Stimulated activated naive B cell treated with anti-CD40 and anti-IgM and Interleukin-4, amounts not matched to agents 10 μg/mL and 1 μg/mL and 100 μg/mL, for 72 hours (primary cell): ENCODE measurements around the gene FRY.

Experiments
- ATAC-seq, 2 donors: fragments of 150-1000 bp; cut with Tn5 transposase; replicated peaks; 2 replicates each; pipeline ENCODE4 v1.10.0; 2021; ENCODE audit warnings: moderate library complexity in 1 of 2
- DNase-seq: peaks from one replicate; pipeline ENCODE4 v3.0.0; 2021
- H3K27ac Mint-ChIP-seq: one replicate; pipeline ENCODE4 v1.8.0; 2022; ENCODE audit warnings: mild to moderate bottlenecking, mixed read lengths
- H3K27me3 Mint-ChIP-seq, 2 donors: one replicate each; pipeline ENCODE4 v1.8.0; 2022; ENCODE audit warnings: mixed read lengths in 2 of 2
- H3K36me3 Mint-ChIP-seq, 2 donors: one replicate each; pipeline ENCODE4 v1.8.0; 2022; ENCODE audit warnings: mixed read lengths in 2 of 2, mild to moderate bottlenecking in 1 of 2
- H3K4me1 Mint-ChIP-seq, 2 donors: one replicate each; pipeline ENCODE4 v1.8.0; 2022; ENCODE audit warnings: mixed read lengths in 2 of 2, mild to moderate bottlenecking in 1 of 2
- H3K4me3 Mint-ChIP-seq, 2 donors: one replicate each; pipeline ENCODE4 v1.8.0; 2022; ENCODE audit warnings: mild to moderate bottlenecking in 2 of 2, mixed read lengths in 2 of 2, moderate library complexity in 1 of 2
- H3K9me3 Mint-ChIP-seq, 2 donors: one replicate each; pipeline ENCODE4 v1.8.0; 2022; ENCODE audit warnings: mixed read lengths in 2 of 2, mild to moderate bottlenecking in 1 of 2

FRY gene

DNA sequence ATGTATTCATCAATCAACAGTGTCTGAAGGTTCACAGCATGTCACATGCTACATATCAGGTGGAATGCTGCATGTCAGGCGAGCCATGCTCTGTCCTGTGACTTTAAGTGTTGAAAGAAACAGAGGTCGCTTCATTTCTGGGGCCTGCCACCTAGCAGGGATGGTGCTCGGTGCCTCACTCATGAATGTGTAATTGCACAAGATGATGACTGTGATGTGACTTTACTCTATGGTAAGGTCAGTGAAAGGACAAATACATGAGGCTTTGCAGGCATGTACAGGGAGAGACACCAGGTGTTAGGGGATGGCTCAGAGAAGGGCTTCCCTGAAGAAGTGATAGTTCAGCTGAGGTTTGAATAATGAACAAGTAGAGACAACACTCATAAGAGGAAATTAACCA, 66.7 kb downstream of the FRY start:
- ATAC-seq (no peak), DNase-seq (no peak)
- Mint-ChIP-seq H3K4me3 (no peak overlapping the region), H3K27me3 (no peaks in the 10 kb centered on the region), H3K36me3 (no peaks in the 10 kb centered on the region), H3K9me3 (no peaks in the 10 kb centered on the region), H3K4me1 (no peaks in the 10 kb centered on the region), H3K27ac (peak overlapping the region; percentile 43)

DNA sequence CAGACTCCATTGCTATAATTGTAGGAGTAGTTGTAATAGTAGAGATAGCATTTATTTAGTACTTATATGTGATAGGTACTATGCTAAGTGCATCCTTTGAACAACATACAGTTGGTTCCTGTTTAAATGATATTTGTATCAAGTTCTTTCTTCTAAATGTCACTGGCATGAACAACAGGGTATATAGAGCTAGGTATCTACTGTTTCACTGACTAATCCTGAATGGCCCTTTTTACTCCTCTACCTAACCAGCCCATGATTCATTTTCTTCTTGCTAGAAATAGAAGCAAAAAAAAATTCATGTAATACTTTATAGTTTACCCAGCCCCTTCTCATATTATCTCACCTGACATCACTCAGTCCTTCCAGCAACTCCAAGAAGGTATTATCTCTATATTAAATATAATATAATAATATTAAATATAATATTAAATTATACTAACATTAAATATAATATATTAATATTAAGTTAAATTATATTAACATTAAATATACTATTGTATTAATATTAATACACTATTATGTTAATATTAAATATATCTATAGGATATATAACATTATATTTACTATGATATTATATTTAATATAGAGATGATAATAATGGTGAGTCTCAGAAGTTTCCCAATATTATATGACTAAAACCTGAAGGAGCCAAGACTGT, 74.2 kb downstream of the FRY start:
- no peaks in the 10 kb centered on the region for H3K4me1 Mint-ChIP-seq
- H3K27ac Mint-ChIP-seq, result no peak overlapping the region
- H3K36me3 Mint-ChIP-seq, result peaks cover 3 to 4% of the 10 kb centered on the region in 2 donors
- no peak for ATAC-seq
- no peak overlapping the region for H3K4me3 Mint-ChIP-seq
- no peaks in the 10 kb centered on the region for H3K27me3 Mint-ChIP-seq
- DNase-seq, result no peak
- H3K9me3 Mint-ChIP-seq, result no peaks in the 10 kb centered on the region

DNA sequence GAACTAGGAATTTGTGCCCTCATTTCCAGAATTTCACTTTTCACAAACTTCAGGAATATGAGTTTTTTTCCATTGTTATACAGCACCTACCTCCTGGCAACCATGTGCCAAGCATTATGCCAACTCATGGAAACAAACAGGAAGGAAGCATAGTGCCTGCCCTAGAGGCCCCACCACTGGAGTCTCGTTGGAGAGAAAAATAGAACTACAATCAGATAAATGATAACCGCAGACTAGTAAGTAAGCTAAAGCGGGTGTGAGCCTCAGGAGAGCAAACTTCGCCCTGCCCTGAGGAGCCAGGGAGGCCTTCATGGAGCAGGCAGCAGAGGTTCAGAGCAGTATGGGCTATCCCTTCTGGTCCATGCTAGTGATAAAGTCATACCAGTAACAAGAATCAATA, 75.9 kb downstream of the FRY start:
- H3K36me3 Mint-ChIP-seq, result peaks cover 3 to 4% of the 10 kb centered on the region in 2 donors
- H3K4me1 Mint-ChIP-seq, result peaks cover 0 to 3% of the 10 kb centered on the region in 2 donors
- no peak overlapping the region for H3K27ac Mint-ChIP-seq
- ATAC-seq (no peak), DNase-seq (no peak)
- no peaks in the 10 kb centered on the region for H3K27me3 Mint-ChIP-seq
- no peaks in the 10 kb centered on the region for H3K9me3 Mint-ChIP-seq
- no peak overlapping the region for H3K4me3 Mint-ChIP-seq

DNA sequence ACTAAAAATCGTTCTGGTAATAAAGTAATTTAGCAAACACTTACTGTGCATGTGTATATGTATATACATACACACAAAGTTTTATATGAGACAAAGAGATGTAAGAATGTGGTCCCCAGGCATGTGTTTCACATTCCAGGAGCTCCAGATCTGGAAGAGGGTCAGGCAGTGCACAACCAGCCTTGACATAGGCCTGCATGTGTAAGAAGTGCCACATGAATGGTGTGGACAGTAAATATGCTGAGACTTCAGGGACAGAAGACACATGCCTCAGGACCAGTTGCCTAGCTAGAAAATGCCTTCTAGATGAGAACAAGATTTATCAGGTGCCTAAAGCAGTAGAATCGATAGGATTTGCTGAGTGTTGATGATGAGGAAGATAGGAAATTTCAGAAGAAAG, 76.4 kb downstream of the FRY start:
- H3K27ac Mint-ChIP-seq, result no peak overlapping the region
- ATAC-seq, result no peak
- peaks cover 0 to 3% of the 10 kb centered on the region in 2 donors for H3K4me1 Mint-ChIP-seq
- H3K27me3 Mint-ChIP-seq, result no peaks in the 10 kb centered on the region
- no peak for DNase-seq
- no peaks in the 10 kb centered on the region for H3K9me3 Mint-ChIP-seq
- H3K4me3 Mint-ChIP-seq, result no peak overlapping the region
- H3K36me3 Mint-ChIP-seq, result peaks cover 3 to 4% of the 10 kb centered on the region in 2 donors

DNA sequence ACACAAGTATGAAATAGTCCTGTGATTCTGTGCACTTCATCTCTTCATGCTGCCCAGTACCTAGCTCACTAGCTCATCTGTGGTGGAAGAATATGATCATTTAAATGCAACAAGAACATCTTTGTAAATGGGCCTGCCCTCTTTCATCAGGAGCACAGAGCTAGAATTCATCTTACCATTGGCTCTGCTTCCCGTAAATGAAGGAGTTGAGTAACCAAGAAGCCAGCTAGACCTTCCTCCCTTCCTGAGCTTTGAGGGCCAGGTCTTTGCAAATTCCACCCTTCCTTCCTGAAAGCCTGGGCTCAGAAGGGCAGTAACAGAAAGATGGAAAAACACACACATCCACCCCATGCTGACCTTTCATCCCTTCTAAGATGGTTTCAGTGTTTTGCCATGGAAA, 82.0 kb downstream of the FRY start:
- DNase-seq, result no peak
- ATAC-seq, result no peak
- Mint-ChIP-seq H3K4me1 (peaks cover 12 to 22% of the 10 kb centered on the region in 2 donors), H3K9me3 (no peaks in the 10 kb centered on the region), H3K27me3 (no peaks in the 10 kb centered on the region), H3K36me3 (no peaks in the 10 kb centered on the region), H3K4me3 (no peak overlapping the region), H3K27ac (no peak overlapping the region)

DNA sequence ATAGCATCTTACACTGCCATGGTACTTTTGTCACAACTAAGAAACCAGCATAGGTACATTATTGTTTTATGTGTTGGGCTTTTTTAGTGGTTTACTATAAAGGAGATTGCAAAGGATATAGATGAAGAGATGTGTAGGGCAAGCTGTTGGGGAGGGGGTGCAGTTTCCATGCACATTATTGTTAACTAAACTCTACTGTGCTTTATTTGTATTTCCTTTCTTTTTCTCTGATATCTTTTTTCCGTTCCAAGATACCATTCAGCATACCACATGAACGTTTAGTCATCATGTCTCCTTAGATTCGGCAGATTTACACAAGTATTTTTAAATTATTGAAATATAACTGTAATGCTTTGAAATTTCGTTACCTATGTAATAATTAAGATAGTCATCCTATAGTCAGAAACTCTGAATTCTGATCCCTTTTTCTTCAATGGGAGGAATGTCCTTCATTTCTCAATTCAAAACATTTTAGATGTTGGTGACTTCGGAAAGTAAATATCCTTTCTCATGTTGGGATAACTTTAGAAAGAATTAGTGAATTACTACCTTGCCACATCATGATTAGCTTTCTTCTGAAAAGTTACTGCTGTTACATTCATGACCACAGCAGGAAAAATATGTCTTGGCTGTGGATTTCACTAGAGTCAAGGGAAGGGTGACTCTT, 82.8 kb downstream of the FRY start:
- no peak for ATAC-seq
- Mint-ChIP-seq H3K9me3 (no peaks in the 10 kb centered on the region), H3K27me3 (no peaks in the 10 kb centered on the region), H3K4me1 (peaks cover 12 to 22% of the 10 kb centered on the region in 2 donors), H3K4me3 (no peak overlapping the region), H3K27ac (peak overlapping the region; percentile 57), H3K36me3 (no peaks in the 10 kb centered on the region)
- DNase-seq, result no peak

DNA sequence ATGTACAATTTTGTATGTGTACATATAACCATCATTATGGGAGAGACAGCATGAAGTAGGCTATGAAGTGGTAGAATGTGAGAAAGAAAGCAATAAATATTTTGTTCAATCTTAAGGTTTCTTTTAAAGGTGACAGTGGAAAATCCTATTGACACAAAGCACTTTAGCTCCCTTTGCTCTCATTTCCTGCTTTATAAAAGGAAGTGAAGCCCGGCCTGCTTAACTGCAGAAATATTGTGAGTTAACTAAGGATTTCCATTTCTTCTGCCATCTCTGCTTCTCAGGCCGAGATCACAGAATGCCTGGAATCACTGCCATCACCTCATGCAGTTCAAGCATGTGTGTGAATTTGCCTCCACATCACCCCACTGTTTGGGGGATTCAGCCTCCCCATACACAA, 83.5 kb downstream of the FRY start:
- no peak overlapping the region for H3K4me3 Mint-ChIP-seq
- no peaks in the 10 kb centered on the region for H3K36me3 Mint-ChIP-seq
- ATAC-seq, result peak; percentile 55 to 58
- no peak overlapping the region for H3K27ac Mint-ChIP-seq
- H3K27me3 Mint-ChIP-seq, result no peaks in the 10 kb centered on the region
- DNase-seq, result no peak
- H3K4me1 Mint-ChIP-seq, result peaks cover 12 to 22% of the 10 kb centered on the region in 2 donors
- H3K9me3 Mint-ChIP-seq, result no peaks in the 10 kb centered on the region

DNA sequence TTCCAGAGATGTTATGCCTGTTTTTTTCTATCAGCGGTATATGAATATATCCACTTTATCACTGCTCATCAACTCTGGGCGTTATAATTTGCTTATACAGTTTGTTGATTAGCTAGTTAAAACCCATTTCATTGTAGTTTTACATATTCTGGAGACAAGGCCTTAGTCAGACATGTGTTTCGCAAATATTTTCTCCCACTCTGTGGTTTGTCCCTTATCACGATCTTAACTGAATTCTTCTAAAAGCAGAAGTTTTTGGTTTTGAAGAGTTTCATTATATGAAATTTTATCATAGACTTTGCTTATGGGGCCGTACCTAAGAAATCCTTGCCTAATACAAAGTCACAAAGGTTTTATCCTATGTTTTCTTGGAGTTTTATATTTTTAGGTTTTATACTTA, 84.6 kb downstream of the FRY start:
- Mint-ChIP-seq H3K9me3 (peaks cover 0 to under 1% of the 10 kb centered on the region in 2 donors), H3K27me3 (no peaks in the 10 kb centered on the region), H3K27ac (no peak overlapping the region), H3K36me3 (peaks cover 0 to under 1% of the 10 kb centered on the region in 2 donors), H3K4me3 (no peak overlapping the region), H3K4me1 (peaks cover 12 to 22% of the 10 kb centered on the region in 2 donors)
- ATAC-seq, result peak; percentile 83 to 87
- DNase-seq, result no peak

DNA sequence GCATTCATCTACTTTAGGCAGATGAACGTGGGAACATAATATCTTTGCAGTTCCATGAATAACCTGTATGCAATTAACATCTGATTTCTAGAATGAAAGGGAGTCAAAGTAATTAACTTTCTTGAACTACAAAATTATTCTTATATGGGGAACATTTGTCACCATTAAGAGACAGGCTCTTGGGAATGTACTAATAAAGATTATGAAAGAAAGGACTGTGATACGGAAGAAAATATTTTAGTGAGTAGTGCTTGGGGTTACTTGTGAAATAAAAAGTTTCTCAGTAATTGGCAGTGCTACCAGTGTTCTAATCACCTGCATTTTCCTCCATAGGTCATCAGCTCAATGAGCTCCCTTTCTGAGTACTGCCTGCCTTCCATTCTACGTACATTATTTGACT, 85.4 kb downstream of the FRY start:
- H3K4me3 Mint-ChIP-seq, result no peak overlapping the region
- H3K27me3 Mint-ChIP-seq, result no peaks in the 10 kb centered on the region
- peaks cover 0 to 4% of the 10 kb centered on the region in 2 donors for H3K9me3 Mint-ChIP-seq
- peaks cover 9 to 22% of the 10 kb centered on the region in 2 donors for H3K4me1 Mint-ChIP-seq
- DNase-seq, result no peak
- no peak for ATAC-seq
- H3K27ac Mint-ChIP-seq, result no peak overlapping the region
- H3K36me3 Mint-ChIP-seq, result peaks cover 0 to 7% of the 10 kb centered on the region in 2 donors

DNA sequence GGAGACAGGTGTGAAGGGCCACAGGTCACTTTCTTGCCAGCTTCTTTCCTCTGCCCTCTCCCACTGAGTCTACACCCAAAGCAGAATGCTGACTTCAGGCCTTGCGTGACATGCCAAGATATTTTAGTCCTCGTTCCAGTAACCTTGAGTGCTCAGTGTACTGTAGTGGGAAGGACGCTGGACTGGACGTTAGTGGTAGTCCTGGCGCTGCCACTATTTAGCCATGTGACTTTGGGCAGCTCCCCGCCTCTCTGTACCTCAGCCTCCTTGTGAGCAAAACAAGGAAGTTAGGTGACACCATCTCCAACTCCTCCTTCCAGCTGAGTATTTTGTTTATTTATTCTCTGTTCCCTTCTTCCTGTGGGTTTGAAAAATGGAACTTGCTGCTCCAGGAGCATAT, 86.1 kb downstream of the FRY start:
- ATAC-seq (no peak), DNase-seq (no peak)
- H3K27me3 Mint-ChIP-seq, result no peaks in the 10 kb centered on the region
- H3K9me3 Mint-ChIP-seq, result peaks cover 0 to 6% of the 10 kb centered on the region in 2 donors
- no peak overlapping the region for H3K27ac Mint-ChIP-seq
- no peak overlapping the region for H3K4me3 Mint-ChIP-seq
- H3K4me1 Mint-ChIP-seq, result peaks cover 9 to 22% of the 10 kb centered on the region in 2 donors
- H3K36me3 Mint-ChIP-seq, result peaks cover 0 to 12% of the 10 kb centered on the region in 2 donors

DNA sequence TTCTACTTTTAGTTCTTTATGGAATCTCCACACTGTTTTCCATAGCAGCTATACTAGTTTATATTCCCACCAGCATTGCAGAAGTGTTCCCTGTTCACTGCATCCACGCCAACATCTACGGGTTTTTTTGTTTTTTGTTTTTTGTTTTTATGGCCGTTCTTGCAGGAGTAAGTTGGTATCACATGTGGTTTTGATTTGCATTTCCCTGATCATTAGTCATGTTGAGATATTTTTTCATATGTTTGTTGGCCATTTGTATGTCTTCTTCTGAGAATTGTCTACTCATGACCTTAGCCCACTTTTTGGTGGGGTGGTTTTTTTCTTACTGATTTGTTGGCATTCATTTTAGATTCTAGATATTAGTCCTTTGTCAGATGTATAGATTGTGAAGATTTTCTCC, 89.7 kb downstream of the FRY start:
- Mint-ChIP-seq H3K9me3 (peaks cover 0 to 9% of the 10 kb centered on the region in 2 donors), H3K27me3 (no peaks in the 10 kb centered on the region), H3K4me1 (peaks cover 8 to 18% of the 10 kb centered on the region in 2 donors), H3K4me3 (no peak overlapping the region), H3K27ac (no peak overlapping the region), H3K36me3 (peaks cover 0 to 17% of the 10 kb centered on the region in 2 donors)
- ATAC-seq, result no peak
- DNase-seq, result no peak

DNA sequence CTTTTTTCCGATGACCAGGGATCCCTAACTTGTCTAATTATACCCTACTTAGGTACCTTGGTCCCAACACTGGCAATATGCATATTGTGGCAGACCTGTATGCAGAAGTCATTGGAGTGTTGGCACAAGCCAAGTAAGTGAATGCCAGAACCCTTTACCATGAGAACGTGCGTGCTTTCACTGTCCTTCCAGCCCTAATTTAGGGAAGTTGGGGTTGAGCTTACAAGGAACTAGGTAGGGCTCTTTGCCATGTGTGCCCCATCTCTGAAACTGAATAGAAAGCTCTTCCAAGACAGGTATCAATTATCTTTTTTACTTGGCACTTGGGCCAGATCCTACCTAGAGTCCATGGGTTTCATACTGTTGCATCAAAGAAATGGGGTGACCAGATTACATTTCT, 93.2 kb downstream of the FRY start:
- peaks cover 0 to 9% of the 10 kb centered on the region in 2 donors for H3K9me3 Mint-ChIP-seq
- H3K4me1 Mint-ChIP-seq, result peaks cover 8 to 12% of the 10 kb centered on the region in 2 donors
- no peak overlapping the region for H3K27ac Mint-ChIP-seq
- H3K36me3 Mint-ChIP-seq, result peaks cover 0 to 17% of the 10 kb centered on the region in 2 donors
- peak; percentile 77 to 78 for ATAC-seq
- DNase-seq, result no peak
- no peak overlapping the region for H3K4me3 Mint-ChIP-seq
- H3K27me3 Mint-ChIP-seq, result no peaks in the 10 kb centered on the region

DNA sequence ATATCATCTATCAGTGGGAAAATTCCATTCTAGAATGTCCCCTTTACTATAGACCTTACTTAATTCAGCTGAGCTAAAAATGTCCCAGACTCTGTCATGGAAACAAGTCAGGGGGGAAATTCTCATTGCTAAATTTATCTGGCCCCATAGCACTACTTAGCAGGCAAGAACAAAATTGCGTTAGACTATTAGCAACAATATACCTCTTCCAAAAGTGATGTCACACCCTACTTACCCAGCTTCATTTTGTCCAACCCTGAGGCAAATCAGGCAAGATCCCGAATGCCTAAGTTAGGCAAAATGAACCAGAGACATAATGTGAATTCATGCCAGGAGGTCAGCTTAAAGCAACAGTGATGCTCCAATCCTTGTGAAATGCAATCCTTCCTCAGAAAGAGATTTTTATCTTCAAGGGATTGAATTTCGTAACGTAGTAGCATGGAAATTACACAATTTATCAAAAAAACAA, 93.7 kb downstream of the FRY start:
- Mint-ChIP-seq H3K27me3 (no peaks in the 10 kb centered on the region), H3K36me3 (peaks cover 0 to 17% of the 10 kb centered on the region in 2 donors), H3K4me1 (peaks cover 8 to 12% of the 10 kb centered on the region in 2 donors), H3K9me3 (peaks cover 0 to 9% of the 10 kb centered on the region in 2 donors), H3K27ac (peak overlapping the region; percentile 31), H3K4me3 (peak overlapping the region in 1 of 2 donors; percentile 11)
- DNase-seq (no peak), ATAC-seq (peak; percentile 68 to 79)

DNA sequence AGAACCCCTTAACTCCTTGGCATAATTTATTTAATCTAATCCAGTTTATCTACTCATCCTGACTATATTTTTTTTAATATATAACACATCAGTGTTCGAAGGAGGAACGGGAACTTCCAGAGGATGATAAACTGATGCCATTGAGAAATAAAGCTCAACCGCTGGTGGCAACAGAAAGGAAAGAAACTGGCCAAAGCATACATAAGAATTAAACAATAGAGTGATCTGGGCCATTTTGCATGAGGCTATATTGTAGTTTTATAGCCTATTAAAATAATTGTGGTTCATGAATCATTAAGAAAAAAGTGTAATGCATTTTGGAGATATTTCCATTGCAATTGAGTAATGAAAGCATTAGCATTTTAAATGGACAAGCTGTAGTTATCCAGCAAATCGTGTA, 94.2 kb downstream of the FRY start:
- Mint-ChIP-seq H3K27ac (no peak overlapping the region), H3K4me3 (no peak overlapping the region)
- no peak for DNase-seq

DNA sequence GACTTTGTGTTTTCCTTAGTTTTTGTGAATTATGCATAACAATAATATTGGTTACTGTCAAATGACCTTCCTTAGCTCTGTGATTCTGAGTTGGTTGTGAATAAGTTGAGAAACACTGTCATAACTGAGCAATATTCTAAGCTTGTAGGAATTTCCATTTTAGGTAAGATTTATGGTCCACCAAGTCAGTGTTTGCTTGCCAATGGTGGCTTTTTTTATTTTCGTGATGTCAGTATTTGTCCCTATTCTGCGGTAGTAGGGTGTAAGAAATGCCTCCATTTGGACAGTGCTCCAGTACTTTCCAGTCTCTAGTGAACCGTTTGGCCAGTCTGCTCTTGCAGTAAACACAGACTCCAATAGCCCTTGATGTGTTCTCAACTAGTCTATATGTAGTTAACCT, 94.7 kb downstream of the FRY start:
- no peaks in the 10 kb centered on the region for H3K27me3 Mint-ChIP-seq
- H3K36me3 Mint-ChIP-seq, result peaks cover 0 to 16% of the 10 kb centered on the region in 2 donors
- H3K4me1 Mint-ChIP-seq, result peaks cover 8 to 12% of the 10 kb centered on the region in 2 donors
- ATAC-seq, result no peak
- H3K27ac Mint-ChIP-seq, result no peak overlapping the region
- DNase-seq, result no peak
- H3K9me3 Mint-ChIP-seq, result peaks cover 0 to 8% of the 10 kb centered on the region in 2 donors
- H3K4me3 Mint-ChIP-seq, result no peak overlapping the region

More for the DNA sequence above, 94.2 kb downstream of the FRY start:
- Mint-ChIP-seq H3K27me3 (no peaks in the 10 kb centered on the region), H3K4me1 (peaks cover 8 to 12% of the 10 kb centered on the region in 2 donors), H3K36me3 (peaks cover 0 to 17% of the 10 kb centered on the region in 2 donors), H3K9me3 (peaks cover 0 to 9% of the 10 kb centered on the region in 2 donors)
- ATAC-seq, result no peak
